Activated CD8-positive, alpha-beta memory T cell treated with anti-CD3 and anti-CD28 coated beads for 1 hour (primary cell): ENCODE measurements around the gene AGTRAP.

Experiments
- DNase-seq, 2 donors: peaks; one replicate each; pipeline ENCODE4 v3.0.0-alpha.2; 2020; ENCODE audit warnings: low read depth in 1 of 2; ENCODE audit errors: extremely low read depth in 1 of 2

Gene AGTRAP

GRCh38 chr1:11731691-11732283 is 4.1 kb upstream of the AGTRAP start:
- DNase-seq, result no peak

DNA sequence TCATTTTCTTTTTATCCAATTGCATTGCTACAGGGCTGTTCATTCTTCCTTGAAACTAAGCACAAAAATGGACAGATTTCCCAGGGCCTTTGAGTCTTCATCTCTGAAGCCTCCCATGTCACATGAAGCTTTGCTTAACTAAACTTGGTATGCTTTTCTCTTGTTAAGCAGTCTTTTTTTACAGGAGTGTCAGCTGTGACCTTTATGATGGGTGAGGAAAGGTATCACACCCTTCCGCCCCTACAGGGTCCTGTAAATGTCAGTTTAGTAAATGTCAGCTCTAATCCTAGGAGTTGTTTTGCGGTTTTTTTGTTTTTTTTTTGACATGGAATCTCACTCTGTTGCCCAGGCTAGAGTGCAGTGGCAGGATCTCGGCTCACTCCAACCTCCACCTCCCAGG is 2.6 kb upstream of the AGTRAP start:
- DNase-seq, result no peak

GRCh38 chr1:11735531-11735853 is 444 bp upstream of the AGTRAP start:
- no peak for DNase-seq

- no peak for DNase-seq
These were observed 1.1 kb downstream of the AGTRAP start for GRCh38 chr1:11736746-11737639.

DNA sequence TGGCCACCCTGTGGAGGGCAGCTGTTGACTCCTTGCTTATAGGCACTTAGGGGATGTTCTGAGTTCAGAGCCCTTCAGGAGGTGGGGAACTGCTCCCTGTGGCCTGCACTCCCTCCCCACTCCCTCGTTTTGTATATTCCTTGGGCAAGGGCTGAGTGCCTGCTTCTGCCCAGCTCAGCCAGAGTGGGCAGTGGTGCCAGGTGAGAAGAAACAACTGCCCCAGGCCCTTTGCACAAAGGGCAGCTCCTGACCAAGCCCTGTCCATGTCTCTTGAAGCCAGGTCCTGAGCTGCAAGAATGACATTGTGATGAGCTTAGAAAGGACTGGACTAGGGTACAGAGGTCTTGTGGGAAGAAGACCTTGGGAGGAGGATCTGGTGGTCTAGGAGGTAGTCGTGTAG is 2.2 kb downstream of the AGTRAP start:
- DNase-seq, result no peak

DNA sequence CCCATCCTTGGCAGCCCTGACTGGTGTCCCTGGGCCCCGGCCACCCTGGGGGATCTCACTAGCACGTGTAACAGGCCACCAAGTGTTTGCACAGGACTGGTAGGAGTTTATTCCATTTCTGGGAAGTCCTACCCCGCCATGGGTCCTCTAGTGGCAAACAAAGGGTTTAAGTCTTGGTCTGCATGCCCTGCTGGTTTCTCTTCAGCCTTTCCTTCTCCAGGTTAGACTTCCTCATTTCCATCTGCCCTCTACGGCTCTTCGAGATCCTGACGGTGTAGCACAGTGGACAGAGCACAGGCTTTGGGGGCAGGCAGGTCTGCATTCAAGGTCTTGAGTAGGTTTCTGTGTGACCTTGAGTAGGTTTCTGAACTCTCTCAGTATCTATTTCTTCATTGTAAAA is 2.8 kb downstream of the AGTRAP start:
- no peak for DNase-seq

DNA sequence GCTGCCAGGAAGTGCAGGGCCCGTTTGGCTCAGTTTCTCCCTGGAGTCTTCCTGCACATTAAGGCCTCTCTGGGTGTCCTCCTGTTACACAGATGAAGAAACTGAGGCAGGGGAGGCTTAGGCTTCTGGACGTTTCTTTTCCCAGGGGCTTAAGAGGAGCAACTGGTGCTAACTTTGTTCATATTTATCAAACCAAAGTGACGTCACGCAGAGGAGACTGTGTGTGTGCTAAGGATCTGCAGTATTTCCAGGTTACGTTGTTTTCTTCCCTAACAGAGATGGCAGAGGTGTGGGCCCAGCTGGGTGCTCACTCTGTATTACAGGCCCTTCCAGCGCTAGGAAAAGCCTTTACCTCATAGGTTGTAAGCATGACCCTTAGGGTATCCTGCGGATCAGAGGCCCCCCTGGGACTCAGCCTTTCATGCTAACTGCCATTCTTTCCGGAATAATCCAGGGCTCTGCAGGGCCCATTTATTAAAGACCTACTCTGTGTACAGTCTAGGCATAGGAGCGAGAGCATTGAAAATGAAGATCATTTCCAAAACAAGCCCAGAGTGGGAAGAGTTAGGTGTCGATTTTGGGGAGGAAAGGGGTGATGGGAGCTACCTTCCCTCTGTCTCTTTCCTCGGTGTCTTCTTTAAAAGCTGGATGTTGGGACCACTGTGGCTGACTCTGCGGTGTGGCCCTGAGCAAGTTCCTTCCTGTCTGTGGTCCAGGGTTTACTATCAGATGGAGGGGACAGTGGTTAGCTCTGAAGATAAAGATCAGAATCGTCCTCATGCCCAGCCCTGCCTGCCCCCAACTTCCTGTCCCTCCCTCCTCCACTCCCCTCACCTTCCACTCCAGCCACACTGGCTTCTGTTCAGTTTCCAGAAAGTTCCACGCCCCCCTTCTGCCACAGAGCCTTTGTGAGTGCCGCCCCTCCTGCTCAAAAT is 4.6 kb downstream of the AGTRAP start:
- DNase-seq, result no peak

DNA sequence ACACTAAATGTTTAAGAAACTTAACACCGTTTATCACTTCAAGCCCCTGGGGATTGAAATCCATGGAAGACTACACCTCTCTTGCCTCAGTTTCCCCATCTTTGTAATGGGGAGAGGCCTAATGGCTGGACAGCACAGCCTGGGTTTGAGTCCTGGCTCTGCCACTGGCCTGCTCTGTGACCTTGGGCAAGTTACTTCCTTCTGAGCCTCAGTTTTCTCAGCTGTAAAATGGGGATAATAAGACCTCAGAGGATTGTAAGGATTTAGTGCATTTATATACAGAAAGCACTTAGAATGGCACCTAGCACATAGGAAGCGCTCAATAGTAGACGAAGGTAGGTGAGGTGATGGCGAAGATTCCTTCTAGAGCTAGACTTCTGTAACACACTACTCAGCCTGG is 5.5 kb downstream of the AGTRAP start:
- DNase-seq, result no peak

GRCh38 chr1:11741919-11742558 is 6.1 kb downstream of the AGTRAP start:
- no peak for DNase-seq

DNA sequence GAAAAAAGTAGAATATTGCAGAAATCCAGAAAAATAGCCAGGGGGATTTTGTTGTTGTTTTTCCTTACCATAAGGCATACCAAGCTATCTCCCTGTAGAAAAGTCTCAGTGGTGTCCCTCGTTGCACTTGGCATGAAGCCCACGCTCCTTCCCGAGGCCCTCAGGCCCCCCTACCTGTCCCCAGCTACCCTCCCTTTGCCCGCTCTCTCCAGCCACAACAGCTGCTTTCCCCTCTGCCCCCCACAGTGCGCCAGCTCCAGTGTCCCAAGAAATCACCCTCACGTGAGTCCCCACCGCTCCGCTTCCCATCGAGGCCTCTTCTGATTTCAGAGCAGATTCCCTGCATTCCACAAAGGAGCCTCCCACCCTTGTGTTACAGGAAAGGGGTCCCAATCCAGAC is 8.4 kb downstream of the AGTRAP start:
- DNase-seq, result no peak

DNA sequence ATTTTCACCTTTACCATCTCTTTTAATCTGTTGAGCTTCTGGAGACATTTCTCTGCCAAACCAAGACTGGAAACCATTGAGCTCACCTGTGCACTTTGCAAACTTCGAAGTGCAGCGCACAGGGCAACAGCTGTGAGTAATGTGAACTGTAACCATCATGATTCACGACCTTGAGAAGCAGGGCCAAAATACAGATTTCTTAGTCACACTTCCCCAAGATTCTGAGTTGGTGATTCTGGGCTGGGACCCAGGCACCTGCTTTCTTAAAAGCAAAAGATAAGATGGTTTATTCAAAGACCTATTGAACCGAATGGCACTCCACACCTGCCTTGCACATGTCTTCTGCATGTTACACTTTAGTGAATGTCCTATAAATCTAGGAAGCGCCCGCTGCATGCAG is 10.2 kb downstream of the AGTRAP start:
- no peak for DNase-seq

GRCh38 chr1:11746795-11747487 is 11.0 kb downstream of the AGTRAP start:
- DNase-seq, result no peak

GRCh38 chr1:11748294-11749202 is 12.6 kb downstream of the AGTRAP start:
- DNase-seq, result no peak

GRCh38 chr1:11749203-11749689 is 13.3 kb downstream of the AGTRAP start:
- DNase-seq, result no peak

DNA sequence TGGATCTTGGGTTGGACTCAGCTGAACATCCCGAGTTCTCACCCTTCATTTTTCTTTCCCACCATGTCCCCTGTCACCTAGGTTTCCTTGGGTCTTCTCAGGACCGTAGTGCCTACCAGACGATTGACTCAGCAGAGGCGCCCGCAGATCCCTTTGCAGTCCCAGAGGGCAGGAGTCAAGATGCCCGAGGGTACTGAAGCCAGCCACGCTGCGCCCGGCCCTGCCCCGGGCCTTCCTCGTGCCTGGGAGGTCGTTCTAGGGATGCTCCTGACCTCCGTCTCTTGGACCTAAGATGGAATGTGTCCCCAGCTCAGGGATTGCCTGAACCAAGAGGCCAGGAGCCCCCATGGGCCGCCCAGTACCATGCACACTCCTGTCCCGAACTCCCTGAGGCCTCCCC is 14.1 kb downstream of the AGTRAP start:
- DNase-seq, result no peak

DNA sequence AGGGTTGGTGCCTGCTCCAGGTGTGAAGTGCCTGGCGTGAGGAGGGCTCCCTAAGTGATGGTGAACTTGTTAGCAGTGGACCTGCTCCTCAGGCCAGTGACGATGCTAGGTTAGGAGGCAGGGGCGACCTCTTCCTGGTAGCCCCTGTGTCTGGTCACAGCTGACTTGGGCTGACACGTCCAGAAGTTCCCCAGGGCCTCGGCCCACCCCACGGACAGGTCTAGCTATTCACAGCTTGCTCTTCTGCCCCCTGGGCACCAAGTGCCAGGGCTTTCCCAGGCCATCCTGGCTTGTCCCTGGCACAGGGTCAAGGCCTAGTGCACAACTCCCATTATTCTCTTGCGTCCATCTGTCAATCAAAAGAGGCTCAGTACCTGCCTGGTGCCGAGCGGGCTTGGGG is 15.2 kb downstream of the AGTRAP start:
- no peak for DNase-seq

DNA sequence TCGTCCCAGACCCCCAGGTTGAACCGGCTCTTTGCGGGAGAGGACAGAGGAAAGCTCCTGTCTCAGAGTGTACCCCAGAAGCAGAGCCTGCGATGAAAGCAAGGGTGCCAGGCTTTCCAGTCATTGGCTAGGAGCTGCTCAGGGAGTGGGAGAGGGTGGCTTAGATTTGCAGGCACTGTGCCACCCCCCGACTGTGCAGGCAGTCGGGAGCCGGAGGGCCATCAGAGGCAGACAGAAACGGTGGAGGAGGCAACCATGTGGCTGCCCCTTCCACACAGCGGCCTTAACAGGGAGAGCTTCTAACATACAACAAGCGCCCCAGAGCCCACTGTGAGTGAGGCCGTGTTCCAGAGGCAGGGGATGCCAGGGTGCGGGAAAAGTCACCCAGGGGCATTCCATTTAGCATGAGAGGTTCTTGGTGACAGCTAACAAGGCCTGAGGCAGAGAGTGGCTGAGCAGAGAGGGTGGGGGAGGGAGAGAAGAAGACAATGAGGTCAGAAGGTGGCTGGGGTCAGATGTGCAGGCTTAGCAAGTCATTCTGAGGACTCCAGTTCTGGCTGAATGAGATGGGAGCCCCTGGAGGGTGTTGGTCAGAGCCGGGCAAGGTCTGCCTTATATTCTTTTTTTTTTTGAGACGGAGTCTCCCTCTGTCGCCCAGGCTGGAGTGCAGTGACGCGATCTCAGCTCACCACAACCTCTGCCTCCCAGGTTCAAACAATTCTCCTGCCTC is 16.6 kb downstream of the AGTRAP start:
- DNase-seq, result no peak

- no peak for DNase-seq
These were observed 17.7 kb downstream of the AGTRAP start for GRCh38 chr1:11753555-11754208.
